HepG2 (cell line): Measurements from ENCODE around the gene KRTAP17-1.

Experiments
- CEBPB ChIP-seq: IDR thresholded peaks from 2 replicates; pipeline ENCODE4 v1.6.1; 2011; ENCODE audit warnings: low read depth, low read length, improper control_type of control experiment, borderline replicate concordance
- ELF3 ChIP-seq: IDR thresholded peaks from 2 replicates; pipeline ENCODE4 v1.6.1; 2016; ENCODE audit warnings: missing genetic modification reagents, missing compliant biosample characterization
- HNRNPLL ChIP-seq: fragments of 200-400 bp; formaldehyde crosslinking; IDR thresholded peaks from 2 replicates; pipeline ENCODE4 v1.6.1; 2017; ENCODE audit warnings: mild to moderate bottlenecking, low read depth, low read length; ENCODE audit not compliant: poor library complexity, severe bottlenecking
- KLF16 ChIP-seq, 2 experiments: sonication (generic) in 1 of 2; formaldehyde crosslinking in 1 of 2; IDR thresholded peaks; 2 replicates each; pipeline versions ENCODE4 v1.6.1 to v1.8.0; 2016 to 2023; ENCODE audit warnings: missing genetic modification reagents in 2 of 2, missing compliant biosample characterization in 1 of 2
- MYC ChIP-seq: sonication (generic); formaldehyde crosslinking; IDR thresholded peaks from 2 replicates; pipeline ENCODE4 v1.9.0; 2021; ENCODE audit warnings: missing genetic modification reagents, borderline replicate concordance
- NFRKB ChIP-seq: fragments of 450-650 bp; IDR thresholded peaks from 2 replicates; pipeline ENCODE4 v1.6.1; 2017
- PAX8 ChIP-seq: sonication (generic); formaldehyde crosslinking; IDR thresholded peaks from 2 replicates; pipeline ENCODE4 v1.8.0; 2022; ENCODE audit warnings: mild to moderate bottlenecking, missing genetic modification reagents, borderline replicate concordance
- RAD21 ChIP-seq: fragments of 450-650 bp; formaldehyde crosslinking; IDR thresholded peaks from 2 replicates; pipeline ENCODE4 v1.5.0; 2020; ENCODE audit warnings: mild to moderate bottlenecking
- RBFOX2 ChIP-seq: fragments of 200-400 bp; formaldehyde crosslinking; IDR thresholded peaks from 2 replicates; pipeline ENCODE4 v1.6.1; 2017; ENCODE audit warnings: low read depth, mild to moderate bottlenecking, low read length
- ZFP41 ChIP-seq: sonication (generic); formaldehyde crosslinking; IDR thresholded peaks from 2 replicates; pipeline ENCODE4 v1.4.0; 2020; ENCODE audit warnings: mild to moderate bottlenecking, missing genetic modification reagents, borderline replicate concordance
- ZNF362 ChIP-seq: sonication (generic); formaldehyde crosslinking; IDR thresholded peaks from 2 replicates; pipeline ENCODE4 v1.4.0; 2020; ENCODE audit warnings: missing genetic modification reagents, mild to moderate bottlenecking, borderline replicate concordance
- TF ChIP-seq, protein P1 (sequence below): sonication (generic); formaldehyde crosslinking; IDR thresholded peaks from 2 replicates; pipeline ENCODE4 v1.4.0; 2020; ENCODE audit warnings: missing genetic modification reagents, borderline replicate concordance
- TF ChIP-seq, protein P2 (sequence below): sonication (generic); formaldehyde crosslinking; IDR thresholded peaks from 2 replicates; pipeline ENCODE4 v1.5.0; 2020; ENCODE audit warnings: mild to moderate bottlenecking, missing genetic modification reagents, moderate library complexity

GRCh38 chr17:41339571-41340172 is 24.2 kb upstream of the KRTAP17-1 start:
- TF ChIP-seq, protein P1, sequence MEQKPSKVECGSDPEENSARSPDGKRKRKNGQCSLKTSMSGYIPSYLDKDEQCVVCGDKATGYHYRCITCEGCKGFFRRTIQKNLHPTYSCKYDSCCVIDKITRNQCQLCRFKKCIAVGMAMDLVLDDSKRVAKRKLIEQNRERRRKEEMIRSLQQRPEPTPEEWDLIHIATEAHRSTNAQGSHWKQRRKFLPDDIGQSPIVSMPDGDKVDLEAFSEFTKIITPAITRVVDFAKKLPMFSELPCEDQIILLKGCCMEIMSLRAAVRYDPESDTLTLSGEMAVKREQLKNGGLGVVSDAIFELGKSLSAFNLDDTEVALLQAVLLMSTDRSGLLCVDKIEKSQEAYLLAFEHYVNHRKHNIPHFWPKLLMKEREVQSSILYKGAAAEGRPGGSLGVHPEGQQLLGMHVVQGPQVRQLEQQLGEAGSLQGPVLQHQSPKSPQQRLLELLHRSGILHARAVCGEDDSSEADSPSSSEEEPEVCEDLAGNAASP (CRISPR knock-in tag) = no peak
- TF ChIP-seq PAX8 (CRISPR knock-in tag) (no peak), MYC (CRISPR knock-in tag) (no peak), NFRKB (no peak), HNRNPLL (no peak), CEBPB (no peak), RBFOX2 (no peak), ZNF362 (CRISPR knock-in tag) (no peak), ZFP41 (CRISPR knock-in tag) (no peak), ELF3 (CRISPR knock-in tag) (no peak), KLF16 (CRISPR knock-in tag; IDR thresholded peaks at IDR 0.05) (no peak), RAD21 (CRISPR knock-in tag) (no peak)
- TF ChIP-seq, protein P2, sequence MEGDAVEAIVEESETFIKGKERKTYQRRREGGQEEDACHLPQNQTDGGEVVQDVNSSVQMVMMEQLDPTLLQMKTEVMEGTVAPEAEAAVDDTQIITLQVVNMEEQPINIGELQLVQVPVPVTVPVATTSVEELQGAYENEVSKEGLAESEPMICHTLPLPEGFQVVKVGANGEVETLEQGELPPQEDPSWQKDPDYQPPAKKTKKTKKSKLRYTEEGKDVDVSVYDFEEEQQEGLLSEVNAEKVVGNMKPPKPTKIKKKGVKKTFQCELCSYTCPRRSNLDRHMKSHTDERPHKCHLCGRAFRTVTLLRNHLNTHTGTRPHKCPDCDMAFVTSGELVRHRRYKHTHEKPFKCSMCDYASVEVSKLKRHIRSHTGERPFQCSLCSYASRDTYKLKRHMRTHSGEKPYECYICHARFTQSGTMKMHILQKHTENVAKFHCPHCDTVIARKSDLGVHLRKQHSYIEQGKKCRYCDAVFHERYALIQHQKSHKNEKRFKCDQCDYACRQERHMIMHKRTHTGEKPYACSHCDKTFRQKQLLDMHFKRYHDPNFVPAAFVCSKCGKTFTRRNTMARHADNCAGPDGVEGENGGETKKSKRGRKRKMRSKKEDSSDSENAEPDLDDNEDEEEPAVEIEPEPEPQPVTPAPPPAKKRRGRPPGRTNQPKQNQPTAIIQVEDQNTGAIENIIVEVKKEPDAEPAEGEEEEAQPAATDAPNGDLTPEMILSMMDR = no peak
